ENCODE measurements around the gene CRKL. TPM values are rescaled to one million over a fixed set of nuclear protein-coding genes. Genes with fewer than 3 reads are reported as not detected.

Gene CRKL
- total RNA-seq, 1 experiment from 2014 or later: 45.8 TPM

GRCh38 chr22:20977516-20978170 lies 60.4 kb downstream of the CRKL start:
- ChIA-PET CTCF (no interaction called here), POLR2A (ENCODE audit: unreplicated experiment) (no interaction called here)

GRCh38 chr22:20978419-20978818 lies 61.2 kb downstream of the CRKL start:
- Histone ChIP-seq H3K9me3 (ENCODE audit: insufficient read depth, low read depth) (peaks cover 5% of the 10 kb centered on the region; the same call in 1 of the 2 replicates), H3K4me3 (no peak overlapping the region), H3K9me2 (ENCODE audit: insufficient read depth) (no peaks in the 10 kb centered on the region), H4K20me1 (ENCODE audit: insufficient read depth) (no peaks in the 10 kb centered on the region), H3F3A (ENCODE audit: insufficient read depth, low read depth) (no peaks in the 10 kb centered on the region), H3K36me3 (ENCODE audit: low read depth) (no peaks in the 10 kb centered on the region), H3K4me2 (no peak overlapping the region), H3K27ac (no peak overlapping the region), H3K79me2 (ENCODE audit: low read depth) (no peaks in the 10 kb centered on the region), H2AFZ (no peak overlapping the region), H3K4me1 (replicated peaks; ENCODE audit: insufficient read depth) (peaks cover 8% of the 10 kb centered on the region; the same call in 1 of the 2 replicates), H3K27me3 (ENCODE audit: insufficient read depth, low read depth) (no peaks in the 10 kb centered on the region)
- ChIA-PET POLR2A (ENCODE audit: unreplicated experiment) (no interaction called here), CTCF (no interaction called here)
- no peak for TF ChIP-seq EZH2 (IDR thresholded peaks at IDR 0.05; ENCODE audit: low read depth)
- TF ChIP-seq, protein P1, sequence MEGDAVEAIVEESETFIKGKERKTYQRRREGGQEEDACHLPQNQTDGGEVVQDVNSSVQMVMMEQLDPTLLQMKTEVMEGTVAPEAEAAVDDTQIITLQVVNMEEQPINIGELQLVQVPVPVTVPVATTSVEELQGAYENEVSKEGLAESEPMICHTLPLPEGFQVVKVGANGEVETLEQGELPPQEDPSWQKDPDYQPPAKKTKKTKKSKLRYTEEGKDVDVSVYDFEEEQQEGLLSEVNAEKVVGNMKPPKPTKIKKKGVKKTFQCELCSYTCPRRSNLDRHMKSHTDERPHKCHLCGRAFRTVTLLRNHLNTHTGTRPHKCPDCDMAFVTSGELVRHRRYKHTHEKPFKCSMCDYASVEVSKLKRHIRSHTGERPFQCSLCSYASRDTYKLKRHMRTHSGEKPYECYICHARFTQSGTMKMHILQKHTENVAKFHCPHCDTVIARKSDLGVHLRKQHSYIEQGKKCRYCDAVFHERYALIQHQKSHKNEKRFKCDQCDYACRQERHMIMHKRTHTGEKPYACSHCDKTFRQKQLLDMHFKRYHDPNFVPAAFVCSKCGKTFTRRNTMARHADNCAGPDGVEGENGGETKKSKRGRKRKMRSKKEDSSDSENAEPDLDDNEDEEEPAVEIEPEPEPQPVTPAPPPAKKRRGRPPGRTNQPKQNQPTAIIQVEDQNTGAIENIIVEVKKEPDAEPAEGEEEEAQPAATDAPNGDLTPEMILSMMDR (conservative IDR thresholded peaks at IDR 0.05): no peak
- no TSS peak for BruUV-seq (replicated peaks)
- DNase-seq: no peak
- intact Hi-C loops (cut with micrococcal nuclease; ENCODE audit: unreplicated experiment): no loop called here

More at GRCh38 chr22:20977516-20978170, 60.4 kb downstream of the CRKL start:
- H2AFZ ChIP-seq: no peak overlapping the region
- H3F3A ChIP-seq (ENCODE audit: insufficient read depth, low read depth): no peaks in the 10 kb centered on the region
- TF ChIP-seq EZH2 (IDR thresholded peaks at IDR 0.05; ENCODE audit: low read depth): no peak
- TF ChIP-seq, protein P1 (conservative IDR thresholded peaks at IDR 0.05): no peak
- H3K9me2 ChIP-seq (ENCODE audit: insufficient read depth): no peaks in the 10 kb centered on the region
- no TSS peak for BruUV-seq (replicated peaks)
- no peak for DNase-seq
- no peak overlapping the region for H3K4me2 ChIP-seq
- H3K79me2 ChIP-seq (ENCODE audit: low read depth): no peaks in the 10 kb centered on the region
- no peaks in the 10 kb centered on the region for H3K36me3 ChIP-seq (ENCODE audit: low read depth)
- H4K20me1 ChIP-seq (ENCODE audit: insufficient read depth): no peaks in the 10 kb centered on the region
- H3K27me3 ChIP-seq (ENCODE audit: insufficient read depth, low read depth): no peaks in the 10 kb centered on the region
- H3K27ac ChIP-seq: no peak overlapping the region
- H3K9me3 ChIP-seq (ENCODE audit: insufficient read depth, low read depth): peaks cover 5% of the 10 kb centered on the region; the same call in 1 of the 2 replicates
- intact Hi-C loops (cut with micrococcal nuclease; ENCODE audit: unreplicated experiment): no loop called here
- H3K4me3 ChIP-seq: no peak overlapping the region
- no peaks in the 10 kb centered on the region for H3K4me1 ChIP-seq (replicated peaks; ENCODE audit: insufficient read depth)

DNA sequence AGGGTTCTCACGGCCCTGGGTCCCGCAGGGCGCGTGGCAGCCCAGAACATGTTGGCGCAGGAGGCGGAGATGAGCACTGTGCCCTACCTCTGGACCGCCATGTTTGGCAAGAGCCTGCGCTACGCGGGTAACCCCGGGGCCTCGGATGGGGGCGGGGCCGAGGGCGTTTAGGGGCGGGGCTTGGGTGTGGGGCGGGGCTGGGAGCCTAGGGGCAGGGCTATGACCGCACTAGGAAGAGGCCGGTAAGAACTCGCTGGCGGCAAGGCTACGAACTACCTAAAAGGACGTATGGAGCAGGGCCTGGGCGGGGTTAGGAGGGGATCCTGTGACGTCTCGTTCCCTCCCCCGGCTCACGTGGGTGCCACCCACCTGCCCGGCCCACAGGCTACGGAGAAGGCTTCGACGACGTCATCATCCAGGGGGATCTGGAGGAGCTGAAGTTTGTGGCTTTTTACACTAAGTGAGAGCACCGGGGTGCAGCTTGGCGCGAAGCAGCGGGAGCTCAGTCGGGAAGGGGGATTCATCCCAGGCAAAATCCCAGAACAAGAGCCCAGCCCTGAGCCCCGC lies 62.1 kb downstream of the CRKL start:
- H3K27me3 ChIP-seq (ENCODE audit: insufficient read depth, low read depth): no peaks in the 10 kb centered on the region
- DNase-seq: no peak
- no peaks in the 10 kb centered on the region for H4K20me1 ChIP-seq (ENCODE audit: insufficient read depth)
- H3K4me1 ChIP-seq (replicated peaks; ENCODE audit: insufficient read depth): peaks cover 8% of the 10 kb centered on the region; the same call in 1 of the 2 replicates
- H3K4me3 ChIP-seq: no peak overlapping the region
- no peaks in the 10 kb centered on the region for H3K36me3 ChIP-seq (ENCODE audit: low read depth)
- ChIA-PET CTCF (no interaction called here), POLR2A (ENCODE audit: unreplicated experiment) (no interaction called here)
- no TSS peak for BruUV-seq (replicated peaks)
- H3K79me2 ChIP-seq (ENCODE audit: low read depth): no peaks in the 10 kb centered on the region
- H3K9me2 ChIP-seq (ENCODE audit: insufficient read depth): no peaks in the 10 kb centered on the region
- no peaks in the 10 kb centered on the region for H3F3A ChIP-seq (ENCODE audit: insufficient read depth, low read depth)
- no peak overlapping the region for H3K27ac ChIP-seq
- H2AFZ ChIP-seq: no peak overlapping the region
- intact Hi-C loops (cut with micrococcal nuclease; ENCODE audit: unreplicated experiment): no loop called here
- peaks cover 5% of the 10 kb centered on the region; the same call in 1 of the 2 replicates for H3K9me3 ChIP-seq (ENCODE audit: insufficient read depth, low read depth)
- H3K4me2 ChIP-seq: no peak overlapping the region
- TF ChIP-seq EZH2 (IDR thresholded peaks at IDR 0.05; ENCODE audit: low read depth): no peak
- TF ChIP-seq, protein P1 (conservative IDR thresholded peaks at IDR 0.05): no peak

All from PC-9 (cell line).